HG03108 (cell line): ENCODE measurements around the gene COL2A1.

ENCODE experiments used
- ATAC-seq: cut with Tn5 transposase; IDR thresholded peaks from one replicate; pipeline ENCODE4 v1.9.1; 2021; ENCODE audit warnings: moderate library complexity; ENCODE audit not compliant: unreplicated experiment

Gene COL2A1

GRCh38 chr12:48004053-48004941, at the start of gene COL2A1:
Gene COL2A1 (minus strand): TSS chr12:48004476. CDS start chr12:48004321, 155 bp downstream.
- no peak for ATAC-seq

- ATAC-seq, result no peak
These were observed 49.6 kb upstream of the COL2A1 start for GRCh38 chr12:48053883-48054282.

- ATAC-seq, result no peak
These were observed 48.8 kb upstream of the COL2A1 start for GRCh38 chr12:48053122-48053521.

GRCh38 chr12:48051681-48052080, 47.4 kb upstream of the COL2A1 start:
- no peak for ATAC-seq

GRCh38 chr12:48050174-48050573, 45.9 kb upstream of the COL2A1 start:
- ATAC-seq, result no peak

- no peak for ATAC-seq
These were observed 41.8 kb upstream of the COL2A1 start for GRCh38 chr12:48045965-48046518.

- ATAC-seq, result no peak
These were observed 41.0 kb upstream of the COL2A1 start for GRCh38 chr12:48045061-48045846.

- ATAC-seq, result no peak
These were observed 40.1 kb upstream of the COL2A1 start for GRCh38 chr12:48044396-48044795.

- ATAC-seq, result no peak
These were observed 39.5 kb upstream of the COL2A1 start for GRCh38 chr12:48043771-48044170.

- no peak for ATAC-seq
These were observed 37.5 kb upstream of the COL2A1 start for GRCh38 chr12:48041591-48042423.

- ATAC-seq, result no peak
These were observed 36.1 kb upstream of the COL2A1 start for GRCh38 chr12:48040354-48040753.

GRCh38 chr12:48039151-48039550, 34.9 kb upstream of the COL2A1 start:
- ATAC-seq, result no peak

GRCh38 chr12:48038085-48038484, 33.8 kb upstream of the COL2A1 start:
- ATAC-seq, result no peak

- no peak for ATAC-seq
These were observed 33.1 kb upstream of the COL2A1 start for GRCh38 chr12:48037267-48037915.

- no peak for ATAC-seq
These were observed 32.5 kb upstream of the COL2A1 start for GRCh38 chr12:48036818-48037217.

- no peak for ATAC-seq
These were observed 30.8 kb upstream of the COL2A1 start for GRCh38 chr12:48034835-48035805.

GRCh38 chr12:48033451-48033850, 29.2 kb upstream of the COL2A1 start:
- no peak for ATAC-seq

GRCh38 chr12:48032597-48032996, 28.3 kb upstream of the COL2A1 start:
- no peak for ATAC-seq
